Femur (tissue), 1 donor: ENCODE results near the gene MED17.
A peak's percentile ranks its signal among the peaks of the same experiment; 100 is the strongest.

Experiments
- DNase-seq: peaks from one replicate; pipeline ENCODE4 v3.0.0-alpha.2; 2017

The MED17 gene

GRCh38 chr11:93849751-93850593, 65.9 kb downstream of the MED17 start:
- peak; percentile 39 for DNase-seq

GRCh38 chr11:93850594-93851018, 66.5 kb downstream of the MED17 start, which contains the start of gene VSTM5:
Gene VSTM5, minus strand, starts transcription at chr11:93850618. Its CDS starts 116 bp downstream, at chr11:93850502.
- DNase-seq: no peak

GRCh38 chr11:93852242-93852641, 68.2 kb downstream of the MED17 start:
- no peak for DNase-seq

- DNase-seq: no peak
Measured at GRCh38 chr11:93857413-93858120, 73.5 kb downstream of the MED17 start.

GRCh38 chr11:93858121-93858775, 74.2 kb downstream of the MED17 start:
- DNase-seq: no peak

DNA sequence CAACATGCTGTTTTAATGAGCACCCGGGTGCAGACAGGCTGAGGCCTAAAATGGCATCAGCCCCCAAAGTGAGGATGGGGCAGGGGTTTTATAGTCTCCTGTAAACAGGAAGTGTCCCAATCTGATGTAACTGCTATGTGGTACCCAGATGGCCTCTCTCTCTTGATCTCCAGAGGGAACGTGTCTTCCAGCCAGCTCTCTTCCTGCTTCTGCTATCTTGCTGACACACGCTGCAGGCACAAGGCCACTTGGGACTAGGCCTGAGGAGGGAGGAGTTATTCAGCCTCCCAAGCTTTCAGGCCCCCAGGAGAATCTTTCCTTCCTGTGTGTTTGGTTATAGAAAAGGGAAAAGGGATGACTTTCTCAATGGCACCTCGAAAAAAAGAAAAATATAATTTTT, 77.7 kb downstream of the MED17 start:
- no peak for DNase-seq
